Caco-2 (cell line): ENCODE data around the gene TFEB. TPM values are rescaled to one million over a fixed set of nuclear protein-coding genes. Genes with fewer than 3 reads are reported as not detected.

Experiments used
- BruUV-seq: library from RNA; stranded (reverse); fragments of 400-500 nt; replicated peaks from 2 replicates; lab custom pipeline; 2021; lab: Mats Ljungman, UMichigan
- CTCF ChIA-PET: fragments of 300-600 bp; sonication (Branson Sonifier 250); formaldehyde crosslinking; loops from one replicate; lab custom pipeline; 2022; ENCODE audit warnings: antibody characterized with exemption; lab: Charles Lee
- POLR2A ChIA-PET: fragments of 300-600 bp; sonication (Branson Sonifier 250); formaldehyde crosslinking; loops from one replicate; lab custom pipeline; 2022; ENCODE audit warnings: antibody characterized with exemption; lab: Charles Lee
- DNase-seq, 2 experiments: peaks; one replicate each; pipeline versions ENCODE4 v3.0.0 to v3.0.0-alpha.2; 2020 to 2022
- H3K27me3 ChIP-seq: replicated peaks from 2 replicates; pipeline ENCODE4 v1.6.0; 2011; ENCODE audit warnings: low read length; ENCODE audit not compliant: control insufficient read depth, insufficient read depth
- H3K36me3 ChIP-seq: 2 replicates; pipeline ENCODE4 v1.5.1; 2011; ENCODE audit warnings: low read length; ENCODE audit not compliant: control insufficient read depth, insufficient read depth
- H3K4me1 ChIP-seq: fragments of 250-450 bp; sonication (Bioruptor Pico); 2 replicates; pipeline ENCODE4 v1.5.1; 2020; ENCODE audit warnings: mild to moderate bottlenecking
- H3K4me3 ChIP-seq: 2 replicates; pipeline ENCODE4 v1.5.1; 2011; ENCODE audit warnings: low read depth, mild to moderate bottlenecking, control low read depth, low read length
- H3K9me3 ChIP-seq: fragments of 250-450 bp; sonication (Bioruptor Pico); 2 replicates; pipeline ENCODE4 v1.5.1; 2020; ENCODE audit warnings: mild to moderate bottlenecking, moderate library complexity
- H3K27ac Mint-ChIP-seq: one replicate; pipeline ENCODE4 v1.8.0; 2022; ENCODE audit warnings: mixed read lengths; ENCODE audit not compliant: unreplicated experiment
- H3K27me3 Mint-ChIP-seq: one replicate; pipeline ENCODE4 v1.8.0; 2022; ENCODE audit warnings: mixed read lengths; ENCODE audit not compliant: insufficient read depth, unreplicated experiment
- H3K36me3 Mint-ChIP-seq: one replicate; pipeline ENCODE4 v1.8.0; 2022; ENCODE audit warnings: mild to moderate bottlenecking, mixed read lengths; ENCODE audit not compliant: insufficient read depth, unreplicated experiment
- H3K4me1 Mint-ChIP-seq: one replicate; pipeline ENCODE4 v1.8.0; 2022; ENCODE audit warnings: low read depth, mixed read lengths; ENCODE audit not compliant: unreplicated experiment
- H3K4me3 Mint-ChIP-seq: one replicate; pipeline ENCODE4 v1.8.0; 2022; ENCODE audit warnings: mild to moderate bottlenecking, moderate library complexity, mixed read lengths; ENCODE audit not compliant: unreplicated experiment
- H3K9me3 Mint-ChIP-seq: one replicate; pipeline ENCODE4 v1.8.0; 2022; ENCODE audit warnings: mixed read lengths; ENCODE audit not compliant: unreplicated experiment
- intact Hi-C: fragments of 100-400 bp; cut with micrococcal nuclease; formaldehyde crosslinking; loops from one replicate; pipeline ENCODE4 v1.10.0; 2022; ENCODE audit not compliant: unreplicated experiment
- total RNA-seq: library from RNA; stranded (reverse); gene quantifications from 2 replicates; pipeline ENCODE4 v1.2.3, GENCODE V29; 2022
- TF ChIP-seq, protein P1 (sequence below), 2 experiments: fragments of 200-600 bp in 1 of 2; IDR thresholded peaks; 1 replicate in 1 of 2; 2 replicates in 1 of 2; pipeline versions ENCODE4 v1.5.1 to v1.8.0; 2011 to 2022; ENCODE audit warnings: antibody characterized with exemption in 1 of 2, control low read depth in 1 of 2, inconsistent platforms in 1 of 2, low read depth in 1 of 2, low read length in 1 of 2, mild to moderate bottlenecking in 1 of 2, moderate library complexity in 1 of 2; ENCODE audit not compliant: insufficient read depth in 1 of 2, severe bottlenecking in 1 of 2, unreplicated experiment in 1 of 2

TFEB gene
- total RNA-seq, 1 experiment from 2014 or later, result 3.8 TPM

DNA sequence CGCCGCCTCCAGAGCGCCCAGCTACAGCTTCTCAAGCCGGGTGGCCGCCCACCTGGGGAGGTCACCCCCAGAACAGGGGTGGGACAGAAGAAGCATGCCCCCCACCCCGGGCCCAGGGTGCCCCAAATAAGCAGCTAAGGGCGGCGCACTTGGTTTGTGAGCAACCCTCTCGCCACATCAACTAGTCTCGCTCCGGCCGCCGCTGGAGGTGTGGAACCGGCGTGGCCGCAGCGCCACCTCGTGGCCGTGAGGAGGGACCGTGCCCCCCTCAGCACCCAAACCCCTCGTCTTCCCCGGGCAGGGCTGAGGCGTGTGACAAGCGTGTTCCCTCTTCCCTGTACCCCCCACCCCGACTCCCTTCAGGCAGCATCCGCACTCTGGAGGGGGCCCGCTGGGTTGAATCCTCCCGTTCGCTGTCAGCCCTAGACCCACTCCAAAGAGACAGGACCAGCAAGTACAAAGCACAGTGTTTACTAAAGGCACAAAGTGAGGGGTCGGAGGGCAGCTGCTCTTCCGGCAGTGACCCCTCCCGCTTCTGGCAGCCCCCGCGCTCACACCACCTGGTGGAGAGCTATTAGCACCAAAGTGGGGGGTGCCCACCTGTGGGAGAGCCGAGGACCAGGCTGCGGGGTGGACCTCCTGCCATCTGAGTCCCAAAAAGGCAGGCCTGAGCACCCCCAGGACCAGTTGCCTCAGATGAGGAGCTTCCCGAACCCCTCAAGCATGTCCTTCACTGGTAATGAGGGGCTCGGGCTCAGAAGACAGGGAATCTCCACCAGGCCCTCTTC, 51.7 kb downstream of the TFEB start:
- intact Hi-C loops, result loop anchor here (2.0 to 5.0 kb wide), 2 partner anchors 41 to 227 kb away; no protein-coding TSS in a partner anchor
- ChIA-PET CTCF (interaction anchor here (0.6 to 2.5 kb wide), 11 partner anchors 10 to 1547 kb away, joined by 3 to 21 read pairs (median 3); no protein-coding TSS in a partner anchor), POLR2A (no interaction called here)
- H3K36me3 Mint-ChIP-seq, result no peaks in the 10 kb centered on the region
- H3K4me3 Mint-ChIP-seq, result peak overlapping the region; percentile 45
- no peak overlapping the region for H3K4me3 ChIP-seq
- no peak overlapping the region for H3K27ac Mint-ChIP-seq
- no peaks in the 10 kb centered on the region for H3K36me3 ChIP-seq
- peaks cover 7% of the 10 kb centered on the region; the same call in 1 of the 2 replicates for H3K4me1 ChIP-seq
- peak; percentile 65 to 83 for DNase-seq
- no peaks in the 10 kb centered on the region for H3K27me3 Mint-ChIP-seq
- H3K9me3 ChIP-seq, result no peaks in the 10 kb centered on the region
- no peaks in the 10 kb centered on the region for H3K4me1 Mint-ChIP-seq
- H3K27me3 ChIP-seq, result no peaks in the 10 kb centered on the region
- BruUV-seq, result no TSS peak
- no peaks in the 10 kb centered on the region for H3K9me3 Mint-ChIP-seq
- TF ChIP-seq, protein P1, sequence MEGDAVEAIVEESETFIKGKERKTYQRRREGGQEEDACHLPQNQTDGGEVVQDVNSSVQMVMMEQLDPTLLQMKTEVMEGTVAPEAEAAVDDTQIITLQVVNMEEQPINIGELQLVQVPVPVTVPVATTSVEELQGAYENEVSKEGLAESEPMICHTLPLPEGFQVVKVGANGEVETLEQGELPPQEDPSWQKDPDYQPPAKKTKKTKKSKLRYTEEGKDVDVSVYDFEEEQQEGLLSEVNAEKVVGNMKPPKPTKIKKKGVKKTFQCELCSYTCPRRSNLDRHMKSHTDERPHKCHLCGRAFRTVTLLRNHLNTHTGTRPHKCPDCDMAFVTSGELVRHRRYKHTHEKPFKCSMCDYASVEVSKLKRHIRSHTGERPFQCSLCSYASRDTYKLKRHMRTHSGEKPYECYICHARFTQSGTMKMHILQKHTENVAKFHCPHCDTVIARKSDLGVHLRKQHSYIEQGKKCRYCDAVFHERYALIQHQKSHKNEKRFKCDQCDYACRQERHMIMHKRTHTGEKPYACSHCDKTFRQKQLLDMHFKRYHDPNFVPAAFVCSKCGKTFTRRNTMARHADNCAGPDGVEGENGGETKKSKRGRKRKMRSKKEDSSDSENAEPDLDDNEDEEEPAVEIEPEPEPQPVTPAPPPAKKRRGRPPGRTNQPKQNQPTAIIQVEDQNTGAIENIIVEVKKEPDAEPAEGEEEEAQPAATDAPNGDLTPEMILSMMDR (IDR thresholded peaks at IDR 0.05; ENCODE audit: insufficient read depth in 1 of 2, low read depth in 1 of 2, low read length in 1 of 2, severe bottlenecking in 1 of 2, unreplicated experiment in 1 of 2), result peak; percentile 85 to 89

DNA sequence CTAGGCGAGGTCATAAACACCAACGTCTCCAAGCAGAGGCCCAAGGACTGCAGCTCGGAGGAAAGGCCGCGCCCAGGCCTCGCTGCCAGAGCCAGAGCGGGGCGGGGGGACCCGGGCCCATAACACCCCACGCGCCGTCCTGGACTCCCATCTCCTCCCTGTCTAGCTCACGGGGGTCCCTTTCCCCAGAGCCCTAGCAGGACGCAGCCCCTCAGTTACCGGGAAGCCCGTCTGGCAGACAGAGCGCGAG, 52.2 kb downstream of the TFEB start:
- Mint-ChIP-seq H3K9me3 (no peaks in the 10 kb centered on the region), H3K4me1 (no peaks in the 10 kb centered on the region), H3K4me3 (no peak overlapping the region), H3K27me3 (no peaks in the 10 kb centered on the region), H3K36me3 (no peaks in the 10 kb centered on the region), H3K27ac (no peak overlapping the region)
- no peaks in the 10 kb centered on the region for H3K9me3 ChIP-seq
- H3K4me1 ChIP-seq, result peaks cover 7% of the 10 kb centered on the region; the same call in 1 of the 2 replicates
- intact Hi-C loops, result loop anchor here (2.0 to 5.0 kb wide), 2 partner anchors 41 to 226 kb away; no protein-coding TSS in a partner anchor
- ChIA-PET POLR2A (no interaction called here), CTCF (interaction anchor here (0.6 to 2.5 kb wide), 11 partner anchors 10 to 315 kb away, joined by 3 to 21 read pairs (median 3); no protein-coding TSS in a partner anchor)
- no peak for DNase-seq
- H3K27me3 ChIP-seq, result no peaks in the 10 kb centered on the region
- no TSS peak for BruUV-seq
- H3K4me3 ChIP-seq, result no peak overlapping the region
- no peaks in the 10 kb centered on the region for H3K36me3 ChIP-seq
- TF ChIP-seq, protein P1 (IDR thresholded peaks at IDR 0.05; ENCODE audit: insufficient read depth in 1 of 2, low read depth in 1 of 2, low read length in 1 of 2, severe bottlenecking in 1 of 2, unreplicated experiment in 1 of 2), result no peak

DNA sequence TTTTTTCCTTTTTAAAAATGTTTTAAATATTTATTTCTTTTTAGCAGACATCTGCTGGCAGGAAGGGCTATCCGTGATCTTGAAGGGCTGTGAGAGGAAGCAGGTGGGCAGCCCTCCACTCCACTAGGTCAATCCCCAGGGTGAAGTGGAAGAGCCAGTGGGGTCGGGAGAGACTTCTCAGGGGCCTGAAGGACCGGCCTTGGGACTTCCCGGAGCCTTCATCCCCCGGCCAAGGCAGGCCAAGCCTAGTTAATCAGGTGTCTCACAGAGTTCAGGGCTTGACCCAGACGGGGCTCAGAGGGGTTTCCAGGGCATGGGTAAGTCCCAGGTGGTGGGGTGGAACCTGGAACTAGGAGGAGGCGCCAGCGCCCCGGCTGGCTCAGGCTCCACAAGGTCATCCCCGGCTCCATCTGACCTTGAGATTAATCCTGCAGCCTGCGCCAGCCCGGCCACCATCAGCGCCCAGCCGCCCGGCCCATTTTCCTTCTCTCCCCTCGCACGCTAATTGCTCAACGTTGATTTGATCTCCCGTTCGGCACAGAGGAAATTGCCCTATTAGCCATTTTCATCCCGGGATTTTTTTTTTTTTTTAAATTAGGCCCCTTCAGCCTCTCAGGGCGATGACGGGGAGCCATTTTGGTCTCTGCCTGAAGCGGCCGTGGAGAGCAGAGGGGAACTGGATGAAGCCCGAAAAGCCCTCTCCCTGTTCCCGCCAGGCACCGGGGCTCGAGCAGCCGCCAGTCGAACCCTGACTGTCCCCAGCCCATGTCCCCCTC, 52.7 kb downstream of the TFEB start:
- Mint-ChIP-seq H3K9me3 (no peaks in the 10 kb centered on the region), H3K36me3 (no peaks in the 10 kb centered on the region), H3K27me3 (no peaks in the 10 kb centered on the region), H3K4me3 (no peak overlapping the region), H3K4me1 (no peaks in the 10 kb centered on the region), H3K27ac (no peak overlapping the region)
- CTCF ChIA-PET, result interaction anchor here (0.6 to 2.5 kb wide), 24 partner anchors 9 to 796 kb away, joined by 3 to 45 read pairs (median 4); no protein-coding TSS in a partner anchor
- POLR2A ChIA-PET, result interaction anchor here (0.6 kb wide), 1 partner anchor 74 kb away, joined by 4 read pairs; no protein-coding TSS in a partner anchor
- peak in 1 of 2 experiments; percentile 21 for DNase-seq
- no peaks in the 10 kb centered on the region for H3K27me3 ChIP-seq
- H3K4me3 ChIP-seq, result no peak overlapping the region
- intact Hi-C loops, result loop anchor here (1.0 to 5.0 kb wide), 5 partner anchors 40 to 315 kb away; no protein-coding TSS in a partner anchor
- TF ChIP-seq, protein P1 (IDR thresholded peaks at IDR 0.05; ENCODE audit: insufficient read depth in 1 of 2, low read depth in 1 of 2, low read length in 1 of 2, severe bottlenecking in 1 of 2, unreplicated experiment in 1 of 2), result no peak
- no TSS peak for BruUV-seq
- H3K9me3 ChIP-seq, result no peaks in the 10 kb centered on the region
- H3K36me3 ChIP-seq, result no peaks in the 10 kb centered on the region
- H3K4me1 ChIP-seq, result peaks cover 7% of the 10 kb centered on the region; the same call in 1 of the 2 replicates
